Stimulated activated naive CD8-positive, alpha-beta T cell treated with anti-CD3 and anti-CD28 coated beads, Interleukin-15, amount 100 ng/mL, for 72 hours (primary cell): ENCODE measurements around the gene ZNF778.
"Not testable (repeated sequence)": the region's sequence is repeated elsewhere in the genome, so short reads cannot be mapped to it uniquely, and the experiment has no call there.

Experiments used
- ATAC-seq: fragments of 150-1000 bp; cut with Tn5 transposase; 2 replicates; pipeline ENCODE4 v1.10.0; 2021; ENCODE audit warnings: mild to moderate bottlenecking, moderate library complexity
- DNase-seq, 2 donors: peaks; one replicate each; pipeline ENCODE4 v3.0.0; 2021 to 2022
- H3K27ac Mint-ChIP-seq, 2 donors: one replicate each; pipeline ENCODE4 v1.8.0; 2022; ENCODE audit warnings: mild to moderate bottlenecking in 2 of 2, mixed read lengths in 2 of 2, moderate library complexity in 2 of 2
- H3K27me3 Mint-ChIP-seq: one replicate; pipeline ENCODE4 v1.8.0; 2022; ENCODE audit warnings: mixed read lengths
- H3K4me1 Mint-ChIP-seq: one replicate; pipeline ENCODE4 v1.8.0; 2022; ENCODE audit warnings: mild to moderate bottlenecking, mixed read lengths
- H3K4me3 Mint-ChIP-seq, 2 donors: one replicate each; pipeline ENCODE4 v1.8.0; 2022; ENCODE audit warnings: mild to moderate bottlenecking in 2 of 2, mixed read lengths in 2 of 2, moderate library complexity in 1 of 2
- H3K9me3 Mint-ChIP-seq, 2 donors: one replicate each; pipeline ENCODE4 v1.8.0; 2022; ENCODE audit warnings: mixed read lengths in 2 of 2

Gene ZNF778

GRCh38 chr16:89216315-89217137, 977 bp upstream of the ZNF778 start:
- ATAC-seq (peak; percentile 81), DNase-seq (peak; percentile 74 to 77)
- Mint-ChIP-seq H3K4me1 (peaks cover 18% of the 10 kb centered on the region), H3K27me3 (no peaks in the 10 kb centered on the region), H3K4me3 (peak overlapping the region; percentile 95 to 97), H3K9me3 (no peaks in the 10 kb centered on the region), H3K27ac (peak overlapping the region; percentile 35 to 52)

GRCh38 chr16:89217138-89217387, 440 bp upstream of the ZNF778 start:
- Mint-ChIP-seq H3K9me3 (no peaks in the 10 kb centered on the region), H3K4me1 (peaks cover 18% of the 10 kb centered on the region), H3K27ac (peak overlapping the region; percentile 35 to 52), H3K27me3 (no peaks in the 10 kb centered on the region), H3K4me3 (peak overlapping the region; percentile 95 to 97)
- DNase-seq (no peak), ATAC-seq (no peak)

GRCh38 chr16:89219365-89219764, 1.9 kb downstream of the ZNF778 start:
- Mint-ChIP-seq H3K27ac (peak overlapping the region in 1 of 2 donors; percentile 62), H3K4me3 (peak overlapping the region; percentile 45 to 54), H3K4me1 (peaks cover 18% of the 10 kb centered on the region), H3K27me3 (no peaks in the 10 kb centered on the region), H3K9me3 (no peaks in the 10 kb centered on the region)
- DNase-seq (no peak), ATAC-seq (no peak)

GRCh38 chr16:89221604-89222003, 4.1 kb downstream of the ZNF778 start:
- DNase-seq (no peak), ATAC-seq (no peak)
- peaks cover 7% of the 10 kb centered on the region for H3K4me1 Mint-ChIP-seq
- H3K27ac Mint-ChIP-seq: peak overlapping the region; percentile 57 to 65
- H3K27me3 Mint-ChIP-seq: no peaks in the 10 kb centered on the region
- no peak overlapping the region for H3K4me3 Mint-ChIP-seq
- peaks cover 2 to 4% of the 10 kb centered on the region in 2 donors for H3K9me3 Mint-ChIP-seq

GRCh38 chr16:89222931-89223330, 5.4 kb downstream of the ZNF778 start:
- Mint-ChIP-seq H3K4me1 (peaks cover 6% of the 10 kb centered on the region), H3K9me3 (peaks cover 13 to 17% of the 10 kb centered on the region in 2 donors), H3K4me3 (no peak overlapping the region), H3K27me3 (no peaks in the 10 kb centered on the region), H3K27ac (no peak overlapping the region)
- DNase-seq: no peak
- ATAC-seq: no peak

GRCh38 chr16:89224665-89225064, 7.2 kb downstream of the ZNF778 start:
- no peak overlapping the region for H3K4me3 Mint-ChIP-seq

GRCh38 chr16:89230255-89230654, 12.8 kb downstream of the ZNF778 start:
- peaks cover 21 to 34% of the 10 kb centered on the region in 2 donors for H3K9me3 Mint-ChIP-seq
- no peak for DNase-seq
- ATAC-seq: no peak
- H3K27ac Mint-ChIP-seq: no peak overlapping the region
- no peaks in the 10 kb centered on the region for H3K27me3 Mint-ChIP-seq
- no peak overlapping the region for H3K4me3 Mint-ChIP-seq
- no peaks in the 10 kb centered on the region for H3K4me1 Mint-ChIP-seq

More at GRCh38 chr16:89224665-89225064, 7.2 kb downstream of the ZNF778 start:
- Mint-ChIP-seq H3K27me3 (no peaks in the 10 kb centered on the region), H3K27ac (no peak overlapping the region), H3K4me1 (no peaks in the 10 kb centered on the region), H3K9me3 (peaks cover 21 to 34% of the 10 kb centered on the region in 2 donors)
- DNase-seq (no peak), ATAC-seq (no peak)

- Mint-ChIP-seq H3K9me3 (peaks cover 14 to 25% of the 10 kb centered on the region in 2 donors), H3K27me3 (no peaks in the 10 kb centered on the region), H3K4me1 (no peaks in the 10 kb centered on the region), H3K4me3 (no peak overlapping the region), H3K27ac (no peak overlapping the region)
- ATAC-seq: no peak
- DNase-seq: no peak
Observed at GRCh38 chr16:89232107-89232506, 14.6 kb downstream of the ZNF778 start.

- no peak for ATAC-seq
- no peak for DNase-seq
- H3K4me1 Mint-ChIP-seq: no peaks in the 10 kb centered on the region
- H3K4me3 Mint-ChIP-seq: no peak overlapping the region
- no peak overlapping the region for H3K27ac Mint-ChIP-seq
- no peaks in the 10 kb centered on the region for H3K27me3 Mint-ChIP-seq
- peaks cover 0 to 7% of the 10 kb centered on the region in 2 donors for H3K9me3 Mint-ChIP-seq
Observed at GRCh38 chr16:89233678-89234490, 16.4 kb downstream of the ZNF778 start.

- Mint-ChIP-seq H3K4me1 (peaks cover 24% of the 10 kb centered on the region), H3K4me3 (no peak overlapping the region)
Observed at GRCh38 chr16:89237733-89238132, 20.2 kb downstream of the ZNF778 start.

GRCh38 chr16:89241187-89242007, 23.9 kb downstream of the ZNF778 start:
- H3K4me3 Mint-ChIP-seq: peak overlapping the region; percentile 99 to 100
- peak; percentile 81 for DNase-seq

More at GRCh38 chr16:89237733-89238132, 20.2 kb downstream of the ZNF778 start:
- no peak for ATAC-seq
- Mint-ChIP-seq H3K9me3 (no peaks in the 10 kb centered on the region), H3K27ac (no peak overlapping the region), H3K27me3 (no peaks in the 10 kb centered on the region)
- no peak for DNase-seq

GRCh38 chr16:89242795-89243200, 25.3 kb downstream of the ZNF778 start:
- no peaks in the 10 kb centered on the region for H3K9me3 Mint-ChIP-seq
- ATAC-seq (no peak), DNase-seq (no peak)
- H3K4me1 Mint-ChIP-seq: peaks cover 45% of the 10 kb centered on the region
- H3K27ac Mint-ChIP-seq: peak overlapping the region in 1 of 2 donors; percentile 75
- no peaks in the 10 kb centered on the region for H3K27me3 Mint-ChIP-seq
- peak overlapping the region; percentile 9 to 49 for H3K4me3 Mint-ChIP-seq

More at GRCh38 chr16:89241187-89242007, 23.9 kb downstream of the ZNF778 start:
- Mint-ChIP-seq H3K27me3 (no peaks in the 10 kb centered on the region), H3K9me3 (no peaks in the 10 kb centered on the region), H3K4me1 (peaks cover 39% of the 10 kb centered on the region), H3K27ac (peak overlapping the region; percentile 100)
- ATAC-seq: peak; percentile 85

GRCh38 chr16:89243664-89244063, 26.2 kb downstream of the ZNF778 start:
- Mint-ChIP-seq H3K4me1 (peaks cover 45% of the 10 kb centered on the region), H3K4me3 (no peak overlapping the region), H3K27ac (no peak overlapping the region), H3K9me3 (no peaks in the 10 kb centered on the region), H3K27me3 (no peaks in the 10 kb centered on the region)
- DNase-seq: no peak
- no peak for ATAC-seq

- not testable (repeated sequence) for H3K9me3 Mint-ChIP-seq, H3K27me3 Mint-ChIP-seq, H3K4me3 Mint-ChIP-seq, DNase-seq, H3K27ac Mint-ChIP-seq, ATAC-seq
- peaks cover 45% of the 10 kb centered on the region for H3K4me1 Mint-ChIP-seq
Observed at GRCh38 chr16:89244264-89244663, 26.8 kb downstream of the ZNF778 start.

- H3K4me3 Mint-ChIP-seq: no peak overlapping the region
- no peak for DNase-seq
- no peak for ATAC-seq
- H3K27ac Mint-ChIP-seq: no peak overlapping the region
- H3K9me3 Mint-ChIP-seq: peaks cover 1 to 2% of the 10 kb centered on the region in 2 donors
- no peaks in the 10 kb centered on the region for H3K27me3 Mint-ChIP-seq
- peaks cover 44% of the 10 kb centered on the region for H3K4me1 Mint-ChIP-seq
Observed at GRCh38 chr16:89244754-89245153, 27.3 kb downstream of the ZNF778 start.
